Transverse colon (tissue), 3 donors: Measurements from ENCODE around the gene KIF1B.

ENCODE experiments used
- CTCF ChIP-seq, 5 experiments: fragments of 200-600 bp in 3 of 5; fragments of 450-650 bp in 2 of 5; sonication (generic) in 3 of 5; IDR thresholded peaks; 1 replicate in 2 of 5; 2 replicates in 3 of 5; pipeline ENCODE4 v1.5.1; 2016 to 2017; ENCODE audit warnings: antibody characterized with exemption in 5 of 5, inconsistent platforms in 3 of 5, mild to moderate bottlenecking in 2 of 5, moderate library complexity in 1 of 5
- POLR2A ChIP-seq: fragments of 450-650 bp; IDR thresholded peaks from one replicate; pipeline ENCODE4 v1.6.1; 2016; ENCODE audit warnings: antibody characterized with exemption, mild to moderate bottlenecking, moderate library complexity

DNA sequence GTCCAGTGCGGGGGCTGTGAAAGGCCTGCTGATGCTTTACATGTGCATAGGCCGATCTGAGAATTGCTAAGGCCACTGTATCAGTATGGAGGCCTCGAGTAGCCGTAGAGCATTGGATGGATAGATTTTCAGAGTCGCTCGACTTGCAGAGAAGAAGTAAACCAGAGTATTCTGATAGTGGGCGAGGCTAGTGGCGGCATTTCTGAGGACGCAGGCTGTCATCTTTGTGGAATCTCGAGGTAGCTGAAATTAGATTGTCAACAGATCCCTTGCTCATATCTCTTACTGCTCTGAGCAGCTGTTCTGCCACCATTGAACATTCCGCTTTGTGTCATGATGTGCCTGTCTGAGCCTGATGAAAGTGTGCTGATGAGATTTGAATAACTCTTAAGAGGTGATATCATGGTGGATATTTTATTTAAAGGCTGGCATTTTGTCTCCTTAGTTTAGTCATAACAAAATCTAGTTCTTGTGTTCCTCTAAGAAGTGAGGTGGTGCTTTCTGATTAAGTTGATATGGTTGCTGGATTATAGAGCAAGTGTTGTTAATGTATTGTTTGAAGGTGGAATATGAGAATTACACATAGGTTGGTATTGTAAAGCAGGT is 1.5 kb downstream of the KIF1B start:
- TF ChIP-seq POLR2A (no peak), CTCF (IDR thresholded peaks at IDR 0.05) (no peak)
